H9 (cell line): Measurements from ENCODE around the gene PPARA. TPM values are rescaled to one million over a fixed set of nuclear protein-coding genes. Genes with fewer than 3 reads are reported as not detected.

Source experiments
- DNase-seq: peaks from one replicate; pipeline ENCODE4 v3.0.0-alpha.2; 2017
- H2AFZ ChIP-seq: one replicate; pipeline ENCODE4 v1.6.1; 2013; ENCODE audit warnings: mild to moderate bottlenecking, low read length, control low read depth, moderate library complexity
- H2AK5ac ChIP-seq: 2 replicates; pipeline ENCODE4 v1.6.1; 2013; ENCODE audit warnings: low read length, control low read depth, mixed read lengths; ENCODE audit not compliant: insufficient read length
- H2BK120ac ChIP-seq: one replicate; pipeline ENCODE4 v1.6.1; 2013; ENCODE audit warnings: low read depth, mild to moderate bottlenecking, low read length, control low read depth, inconsistent platforms; ENCODE audit not compliant: poor library complexity, severe bottlenecking
- H2BK12ac ChIP-seq: 2 replicates; pipeline ENCODE4 v1.6.1; 2013; ENCODE audit warnings: low read length, control low read depth, mixed read lengths, low read depth; ENCODE audit not compliant: insufficient read length
- H2BK15ac ChIP-seq: 2 replicates; pipeline ENCODE4 v1.6.1; 2013; ENCODE audit warnings: low read depth, low read length, control low read depth
- H2BK20ac ChIP-seq: one replicate; pipeline ENCODE4 v1.6.1; 2013; ENCODE audit warnings: low read depth, mild to moderate bottlenecking, low read length, control low read depth, inconsistent platforms; ENCODE audit not compliant: poor library complexity, severe bottlenecking
- H2BK5ac ChIP-seq: 2 replicates; pipeline ENCODE4 v1.6.1; 2013; ENCODE audit warnings: low read length, control low read depth, mixed read lengths; ENCODE audit not compliant: insufficient read length
- H3K14ac ChIP-seq: 2 replicates; pipeline ENCODE4 v1.6.1; 2013; ENCODE audit warnings: low read length, control low read depth; ENCODE audit not compliant: insufficient read depth
- H3K18ac ChIP-seq: 2 replicates; pipeline ENCODE4 v1.6.1; 2013; ENCODE audit warnings: low read depth, mild to moderate bottlenecking, mixed read lengths, low read length, control low read depth; ENCODE audit not compliant: insufficient read length
- H3K23ac ChIP-seq: 2 replicates; pipeline ENCODE4 v1.6.1; 2013; ENCODE audit warnings: low read length, control low read depth, mixed read lengths, low read depth; ENCODE audit not compliant: insufficient read length
- H3K23me2 ChIP-seq: 2 replicates; pipeline ENCODE4 v1.6.1; 2013; ENCODE audit warnings: low read depth, mild to moderate bottlenecking, mixed read lengths, low read length, control low read depth; ENCODE audit not compliant: insufficient read length, poor library complexity, severe bottlenecking
- H3K27ac ChIP-seq: 2 replicates; pipeline ENCODE4 v1.5.1; 2013; ENCODE audit warnings: low read length, control low read depth, mixed read lengths, low read depth; ENCODE audit not compliant: insufficient read length
- H3K27me3 ChIP-seq: 2 replicates; pipeline ENCODE4 v1.6.1; 2013; ENCODE audit warnings: low read length, control low read depth, inconsistent platforms; ENCODE audit not compliant: insufficient read depth
- H3K4ac ChIP-seq: 2 replicates; pipeline ENCODE4 v1.6.1; 2013; ENCODE audit warnings: low read depth, mild to moderate bottlenecking, control low read depth, inconsistent platforms, low read length, moderate library complexity
- H3K4me1 ChIP-seq: 2 replicates; pipeline ENCODE4 v1.6.1; 2013; ENCODE audit warnings: low read length, control low read depth, inconsistent platforms; ENCODE audit not compliant: insufficient read depth
- H3K4me2 ChIP-seq: 2 replicates; pipeline ENCODE4 v1.6.1; 2013; ENCODE audit warnings: low read length, control low read depth, mixed read lengths; ENCODE audit not compliant: insufficient read length, insufficient read depth
- H3K56ac ChIP-seq: 2 replicates; pipeline ENCODE4 v1.6.1; 2013; ENCODE audit warnings: low read depth, mild to moderate bottlenecking, mixed read lengths, low read length, control low read depth; ENCODE audit not compliant: insufficient read length
- H3K79me1 ChIP-seq: 2 replicates; pipeline ENCODE4 v1.6.1; 2013; ENCODE audit warnings: low read depth, mild to moderate bottlenecking, moderate library complexity, low read length, control low read depth, inconsistent platforms; ENCODE audit not compliant: insufficient read depth, poor library complexity, severe bottlenecking
- H3K79me2 ChIP-seq: 2 replicates; pipeline ENCODE4 v1.6.1; 2013; ENCODE audit warnings: low read length, control low read depth, inconsistent platforms; ENCODE audit not compliant: insufficient read depth
- H3K9ac ChIP-seq: 2 replicates; pipeline ENCODE4 v1.6.1; 2013; ENCODE audit warnings: low read length, control low read depth, mixed read lengths; ENCODE audit not compliant: insufficient read length; ENCODE audit errors: extremely low read depth
- H3K9me3 ChIP-seq: one replicate; pipeline ENCODE4 v1.6.1; 2013; ENCODE audit warnings: low read depth, low read length, inconsistent platforms; ENCODE audit not compliant: control insufficient read depth
- H3T11ph ChIP-seq: one replicate; pipeline ENCODE4 v1.6.1; 2013; ENCODE audit warnings: mild to moderate bottlenecking, low read length, control low read depth, inconsistent platforms
- H4K20me1 ChIP-seq: one replicate; pipeline ENCODE4 v1.6.1; 2013; ENCODE audit not compliant: control insufficient read depth, insufficient read length, insufficient read depth
- H4K5ac ChIP-seq: 2 replicates; pipeline ENCODE4 v1.6.1; 2013; ENCODE audit warnings: low read depth, mild to moderate bottlenecking, mixed read lengths, low read length, control low read depth; ENCODE audit not compliant: insufficient read length
- H4K8ac ChIP-seq: replicated peaks from 2 replicates; pipeline ENCODE4 v1.6.1; 2013; ENCODE audit warnings: low read length, control low read depth, mixed read lengths, low read depth; ENCODE audit not compliant: insufficient read length
- H4K91ac ChIP-seq: 2 replicates; pipeline ENCODE4 v1.6.1; 2013; ENCODE audit warnings: low read depth, mild to moderate bottlenecking, moderate library complexity, mixed read lengths, low read length, control low read depth; ENCODE audit not compliant: insufficient read length
- H3K27ac Mint-ChIP-seq, 3 experiments: 2 replicates in 2 of 3; 3 replicates in 1 of 3; pipeline ENCODE4 v1.8.0; 2020 to 2021; ENCODE audit warnings: mixed read lengths in 3 of 3, mild to moderate bottlenecking in 1 of 3, moderate library complexity in 1 of 3
- H3K27me3 Mint-ChIP-seq: 2 replicates; pipeline ENCODE4 v1.8.0; 2021; ENCODE audit warnings: low read depth, mild to moderate bottlenecking, moderate library complexity, mixed read lengths
- H3K36me3 Mint-ChIP-seq, 3 experiments: 2 replicates in 2 of 3; 3 replicates in 1 of 3; pipeline ENCODE4 v1.8.0; 2020 to 2021; ENCODE audit warnings: low read depth in 3 of 3, mixed read lengths in 3 of 3; ENCODE audit not compliant: insufficient read depth in 1 of 3
- H3K4me1 Mint-ChIP-seq, 2 experiments: 2 replicates each; pipeline ENCODE4 v1.8.0; 2020; ENCODE audit warnings: mixed read lengths in 2 of 2
- H3K4me3 Mint-ChIP-seq, 2 experiments: 2 replicates in 1 of 2; 3 replicates in 1 of 2; pipeline ENCODE4 v1.8.0; 2020 to 2021; ENCODE audit warnings: mild to moderate bottlenecking in 2 of 2, mixed read lengths in 2 of 2, moderate library complexity in 1 of 2
- H3K9me3 Mint-ChIP-seq, 2 experiments: 2 replicates in 1 of 2; 3 replicates in 1 of 2; pipeline ENCODE4 v1.8.0; 2020; ENCODE audit warnings: mild to moderate bottlenecking in 2 of 2, mixed read lengths in 2 of 2, moderate library complexity in 1 of 2
- CTCF ChIP-seq: fragments of 200-600 bp; sonication (generic); conservative IDR thresholded peaks from 3 replicates; pipeline ENCODE4 v1.8.0; 2021; ENCODE audit warnings: antibody characterized with exemption, mild to moderate bottlenecking
- WGBS: extraction: QIAGEN DNeasy Blood & Tissue Kit; methylation state at CpG from one replicate; pipeline ENCODE4 v1.1.7; 2013; ENCODE audit warnings: missing lambda C conversion rate, low lambda C conversion rate, mixed read lengths; ENCODE audit not compliant: insufficient read length; ENCODE audit errors: extremely low coverage; 5-methylcytosine and 5-hydroxymethylcytosine counted together
- total RNA-seq: library from RNA; stranded (reverse); gene quantifications from 2 replicates; pipeline ENCODE4 v1.2.1, GENCODE V29; 2021

PPARA gene
- total RNA-seq, 1 experiment from 2014 or later: 7.3 TPM

- Histone ChIP-seq H4K20me1 (peaks cover 2% of the 10 kb centered on the region), H4K91ac (no peak overlapping the region), H3K9me3 (no peaks in the 10 kb centered on the region), H3K27ac (no peak overlapping the region), H3K23me2 (no peaks in the 10 kb centered on the region), H3K56ac (no peak overlapping the region), H3T11ph (no peak overlapping the region), H4K8ac (no peak overlapping the region), H3K4me1 (no peaks in the 10 kb centered on the region), H2BK15ac (no peak overlapping the region), H3K14ac (no peak overlapping the region), H3K79me1 (no peaks in the 10 kb centered on the region), H2AFZ (no peak overlapping the region), H2AK5ac (no peak overlapping the region), H3K23ac (no peak overlapping the region), H2BK5ac (no peak overlapping the region), H3K9ac (no peak overlapping the region), H4K5ac (no peak overlapping the region), H3K27me3 (no peaks in the 10 kb centered on the region), H3K79me2 (no peaks in the 10 kb centered on the region), H2BK120ac (no peak overlapping the region), H3K18ac (no peak overlapping the region), H2BK20ac (no peak overlapping the region), H2BK12ac (no peak overlapping the region), H3K4ac (no peak overlapping the region), H3K4me2 (no peak overlapping the region)
- Mint-ChIP-seq H3K9me3 (peaks cover 0 to 5% of the 10 kb centered on the region in 2 experiments; a peak in 1 of 5 replicates), H3K36me3 (peaks cover 22 to 54% (median 53%) of the 10 kb centered on the region in 3 experiments; a peak in 6 of 7 replicates), H3K27me3 (no peaks in the 10 kb centered on the region), H3K27ac (no peak overlapping the region; a peak in 1 of 7 replicates), H3K4me1 (no peaks in the 10 kb centered on the region), H3K4me3 (no peak overlapping the region)
- no peak for DNase-seq
- TF ChIP-seq CTCF: no peak
- no CpG with 5 or more reads among the region's 8 CpGs for WGBS
These were observed 124.1 kb downstream of the PPARA start for GRCh38 chr22:46274381-46274780.
